ENCODE results near the gene NAXE.

The NAXE gene

DNA sequence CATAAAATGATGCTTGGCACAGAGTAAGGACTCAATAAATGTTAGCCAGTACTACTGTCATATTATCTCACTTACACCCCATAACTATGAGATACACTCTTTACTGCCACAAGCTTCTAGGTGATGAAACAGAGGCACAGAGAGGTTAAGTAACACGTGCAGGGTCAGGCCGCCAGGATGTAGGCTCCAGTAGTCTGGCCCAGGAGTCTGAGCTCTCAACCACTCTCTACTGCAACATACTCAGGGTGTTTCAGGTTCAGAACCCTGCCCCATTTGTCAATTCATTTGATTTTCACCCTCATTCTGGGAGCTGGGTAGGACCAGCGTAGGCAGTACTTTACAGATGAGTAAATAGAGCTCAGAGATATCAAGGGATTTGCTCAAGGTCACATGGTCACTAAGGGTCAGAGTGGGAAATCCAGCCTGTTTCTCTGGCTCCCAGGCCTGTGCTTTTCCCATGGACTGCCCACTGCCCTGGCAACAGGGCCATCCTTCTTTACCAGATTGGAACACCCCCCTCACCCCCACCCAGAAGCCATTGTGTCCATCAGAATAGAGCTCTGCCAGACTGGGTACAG lies 40.4 kb upstream of the NAXE start (continued):
- TF ChIP-seq, protein P1, sequence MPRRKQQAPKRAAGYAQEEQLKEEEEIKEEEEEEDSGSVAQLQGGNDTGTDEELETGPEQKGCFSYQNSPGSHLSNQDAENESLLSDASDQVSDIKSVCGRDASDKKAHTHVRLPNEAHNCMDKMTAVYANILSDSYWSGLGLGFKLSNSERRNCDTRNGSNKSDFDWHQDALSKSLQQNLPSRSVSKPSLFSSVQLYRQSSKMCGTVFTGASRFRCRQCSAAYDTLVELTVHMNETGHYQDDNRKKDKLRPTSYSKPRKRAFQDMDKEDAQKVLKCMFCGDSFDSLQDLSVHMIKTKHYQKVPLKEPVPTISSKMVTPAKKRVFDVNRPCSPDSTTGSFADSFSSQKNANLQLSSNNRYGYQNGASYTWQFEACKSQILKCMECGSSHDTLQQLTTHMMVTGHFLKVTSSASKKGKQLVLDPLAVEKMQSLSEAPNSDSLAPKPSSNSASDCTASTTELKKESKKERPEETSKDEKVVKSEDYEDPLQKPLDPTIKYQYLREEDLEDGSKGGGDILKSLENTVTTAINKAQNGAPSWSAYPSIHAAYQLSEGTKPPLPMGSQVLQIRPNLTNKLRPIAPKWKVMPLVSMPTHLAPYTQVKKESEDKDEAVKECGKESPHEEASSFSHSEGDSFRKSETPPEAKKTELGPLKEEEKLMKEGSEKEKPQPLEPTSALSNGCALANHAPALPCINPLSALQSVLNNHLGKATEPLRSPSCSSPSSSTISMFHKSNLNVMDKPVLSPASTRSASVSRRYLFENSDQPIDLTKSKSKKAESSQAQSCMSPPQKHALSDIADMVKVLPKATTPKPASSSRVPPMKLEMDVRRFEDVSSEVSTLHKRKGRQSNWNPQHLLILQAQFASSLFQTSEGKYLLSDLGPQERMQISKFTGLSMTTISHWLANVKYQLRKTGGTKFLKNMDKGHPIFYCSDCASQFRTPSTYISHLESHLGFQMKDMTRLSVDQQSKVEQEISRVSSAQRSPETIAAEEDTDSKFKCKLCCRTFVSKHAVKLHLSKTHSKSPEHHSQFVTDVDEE (CRISPR knock-in tag; IDR thresholded peaks at IDR 0.05): no peak
- TF ChIP-seq BACH2 (CRISPR knock-in tag; IDR thresholded peaks at IDR 0.05; ENCODE audit: borderline replicate concordance) (no peak), TOX (CRISPR knock-in tag; IDR thresholded peaks at IDR 0.05; ENCODE audit: borderline replicate concordance) (no peak), ZFP3 (CRISPR knock-in tag; IDR thresholded peaks at IDR 0.05) (no peak)
- TF ChIP-seq, protein P2, sequence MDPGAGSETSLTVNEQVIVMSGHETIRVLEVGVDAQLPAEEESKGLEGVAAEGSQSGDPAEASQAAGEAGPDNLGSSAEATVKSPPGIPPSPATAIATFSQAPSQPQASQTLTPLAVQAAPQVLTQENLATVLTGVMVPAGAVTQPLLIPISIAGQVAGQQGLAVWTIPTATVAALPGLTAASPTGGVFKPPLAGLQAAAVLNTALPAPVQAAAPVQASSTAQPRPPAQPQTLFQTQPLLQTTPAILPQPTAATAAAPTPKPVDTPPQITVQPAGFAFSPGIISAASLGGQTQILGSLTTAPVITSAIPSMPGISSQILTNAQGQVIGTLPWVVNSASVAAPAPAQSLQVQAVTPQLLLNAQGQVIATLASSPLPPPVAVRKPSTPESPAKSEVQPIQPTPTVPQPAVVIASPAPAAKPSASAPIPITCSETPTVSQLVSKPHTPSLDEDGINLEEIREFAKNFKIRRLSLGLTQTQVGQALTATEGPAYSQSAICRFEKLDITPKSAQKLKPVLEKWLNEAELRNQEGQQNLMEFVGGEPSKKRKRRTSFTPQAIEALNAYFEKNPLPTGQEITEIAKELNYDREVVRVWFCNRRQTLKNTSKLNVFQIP (CRISPR knock-in tag; IDR thresholded peaks at IDR 0.05; ENCODE audit: borderline replicate concordance, low read depth): no peak
- TF ChIP-seq, protein P3, sequence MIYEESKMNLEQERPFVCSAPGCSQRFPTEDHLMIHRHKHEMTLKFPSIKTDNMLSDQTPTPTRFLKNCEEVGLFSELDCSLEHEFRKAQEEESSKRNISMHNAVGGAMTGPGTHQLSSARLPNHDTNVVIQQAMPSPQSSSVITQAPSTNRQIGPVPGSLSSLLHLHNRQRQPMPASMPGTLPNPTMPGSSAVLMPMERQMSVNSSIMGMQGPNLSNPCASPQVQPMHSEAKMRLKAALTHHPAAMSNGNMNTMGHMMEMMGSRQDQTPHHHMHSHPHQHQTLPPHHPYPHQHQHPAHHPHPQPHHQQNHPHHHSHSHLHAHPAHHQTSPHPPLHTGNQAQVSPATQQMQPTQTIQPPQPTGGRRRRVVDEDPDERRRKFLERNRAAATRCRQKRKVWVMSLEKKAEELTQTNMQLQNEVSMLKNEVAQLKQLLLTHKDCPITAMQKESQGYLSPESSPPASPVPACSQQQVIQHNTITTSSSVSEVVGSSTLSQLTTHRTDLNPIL (CRISPR knock-in tag; IDR thresholded peaks at IDR 0.05; ENCODE audit: low read depth): no peak

DNA sequence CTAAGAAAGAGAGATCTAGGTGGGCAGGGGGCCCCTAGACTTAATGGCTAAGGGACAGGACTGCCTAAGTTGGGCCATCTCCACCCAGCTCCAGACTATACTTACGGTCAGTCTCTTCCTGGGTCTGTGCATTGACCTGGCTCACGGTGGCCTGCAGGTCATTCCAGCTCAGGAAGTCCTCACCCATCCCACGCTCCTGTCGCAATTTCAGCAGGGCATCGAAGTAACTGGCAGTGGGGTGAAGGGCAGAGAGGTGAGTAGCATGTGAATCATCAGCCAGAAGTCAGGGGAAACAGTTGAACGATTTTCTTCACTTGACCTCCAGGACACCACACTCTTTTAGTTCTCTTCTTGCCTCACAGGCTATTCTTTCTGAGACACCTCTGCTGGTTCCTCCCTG lies 39.7 kb upstream of the NAXE start:
- ATAC-seq: no peak; the same call in 2 of the 3 replicates
- TF ChIP-seq ESRRG (CRISPR knock-in tag; IDR thresholded peaks at IDR 0.05): no peak
- TF ChIP-seq, protein P1 (CRISPR knock-in tag; IDR thresholded peaks at IDR 0.05): no peak
- TF ChIP-seq, protein P4, sequence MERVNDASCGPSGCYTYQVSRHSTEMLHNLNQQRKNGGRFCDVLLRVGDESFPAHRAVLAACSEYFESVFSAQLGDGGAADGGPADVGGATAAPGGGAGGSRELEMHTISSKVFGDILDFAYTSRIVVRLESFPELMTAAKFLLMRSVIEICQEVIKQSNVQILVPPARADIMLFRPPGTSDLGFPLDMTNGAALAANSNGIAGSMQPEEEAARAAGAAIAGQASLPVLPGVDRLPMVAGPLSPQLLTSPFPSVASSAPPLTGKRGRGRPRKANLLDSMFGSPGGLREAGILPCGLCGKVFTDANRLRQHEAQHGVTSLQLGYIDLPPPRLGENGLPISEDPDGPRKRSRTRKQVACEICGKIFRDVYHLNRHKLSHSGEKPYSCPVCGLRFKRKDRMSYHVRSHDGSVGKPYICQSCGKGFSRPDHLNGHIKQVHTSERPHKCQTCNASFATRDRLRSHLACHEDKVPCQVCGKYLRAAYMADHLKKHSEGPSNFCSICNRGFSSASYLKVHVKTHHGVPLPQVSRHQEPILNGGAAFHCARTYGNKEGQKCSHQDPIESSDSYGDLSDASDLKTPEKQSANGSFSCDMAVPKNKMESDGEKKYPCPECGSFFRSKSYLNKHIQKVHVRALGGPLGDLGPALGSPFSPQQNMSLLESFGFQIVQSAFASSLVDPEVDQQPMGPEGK (CRISPR knock-in tag; IDR thresholded peaks at IDR 0.05; ENCODE audit: borderline replicate concordance): no peak
- no peak for TF ChIP-seq OSR1 (CRISPR knock-in tag; IDR thresholded peaks at IDR 0.05)
- TF ChIP-seq TCF4 (CRISPR knock-in tag; IDR thresholded peaks at IDR 0.05; ENCODE audit: borderline replicate concordance): no peak
- no peak for TF ChIP-seq ZC3H10 (CRISPR knock-in tag; IDR thresholded peaks at IDR 0.05)
- no peak for TF ChIP-seq ZFP30 (CRISPR knock-in tag; IDR thresholded peaks at IDR 0.05)

DNA sequence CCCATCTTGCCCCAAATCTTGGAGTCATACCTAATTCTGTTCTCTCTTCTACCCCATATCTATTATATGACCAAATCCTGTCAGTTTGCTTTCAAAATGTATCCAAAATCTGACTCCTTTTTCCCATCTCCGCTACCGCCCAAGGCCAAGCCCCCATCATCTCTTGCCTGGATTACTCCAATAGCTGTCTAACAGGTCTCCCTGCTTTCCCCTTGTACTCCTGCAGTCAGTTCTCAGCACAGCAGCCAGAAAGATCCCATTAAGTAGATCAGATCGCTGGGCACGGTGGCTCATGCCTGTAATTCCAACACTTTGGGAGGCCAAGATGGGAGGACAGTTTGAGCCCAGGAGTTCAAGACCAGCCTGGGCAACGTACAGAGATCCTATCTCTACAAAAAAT lies 39.1 kb upstream of the NAXE start:
- no peak for ATAC-seq
- no peak for TF ChIP-seq RARB (CRISPR knock-in tag; IDR thresholded peaks at IDR 0.05)
- TF ChIP-seq ZFP30 (CRISPR knock-in tag; IDR thresholded peaks at IDR 0.05): no peak
- TF ChIP-seq ESRRG (CRISPR knock-in tag; IDR thresholded peaks at IDR 0.05): no peak
- TF ChIP-seq ZNF565 (CRISPR knock-in tag; conservative IDR thresholded peaks at IDR 0.05; ENCODE audit: low read depth): no peak
- TF ChIP-seq GLIS3 (CRISPR knock-in tag; IDR thresholded peaks at IDR 0.05): no peak
- TF ChIP-seq, protein P4 (CRISPR knock-in tag; IDR thresholded peaks at IDR 0.05; ENCODE audit: borderline replicate concordance): no peak
- TF ChIP-seq, protein P5, sequence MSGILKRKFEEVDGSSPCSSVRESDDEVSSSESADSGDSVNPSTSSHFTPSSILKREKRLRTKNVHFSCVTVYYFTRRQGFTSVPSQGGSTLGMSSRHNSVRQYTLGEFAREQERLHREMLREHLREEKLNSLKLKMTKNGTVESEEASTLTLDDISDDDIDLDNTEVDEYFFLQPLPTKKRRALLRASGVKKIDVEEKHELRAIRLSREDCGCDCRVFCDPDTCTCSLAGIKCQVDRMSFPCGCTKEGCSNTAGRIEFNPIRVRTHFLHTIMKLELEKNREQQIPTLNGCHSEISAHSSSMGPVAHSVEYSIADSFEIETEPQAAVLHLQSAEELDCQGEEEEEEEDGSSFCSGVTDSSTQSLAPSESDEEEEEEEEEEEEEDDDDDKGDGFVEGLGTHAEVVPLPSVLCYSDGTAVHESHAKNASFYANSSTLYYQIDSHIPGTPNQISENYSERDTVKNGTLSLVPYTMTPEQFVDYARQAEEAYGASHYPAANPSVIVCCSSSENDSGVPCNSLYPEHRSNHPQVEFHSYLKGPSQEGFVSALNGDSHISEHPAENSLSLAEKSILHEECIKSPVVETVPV (CRISPR knock-in tag; IDR thresholded peaks at IDR 0.05): no peak
- no peak for TF ChIP-seq ARNTL (CRISPR knock-in tag; IDR thresholded peaks at IDR 0.05; ENCODE audit: borderline replicate concordance, low read depth)
- no peak for TF ChIP-seq PPARA (CRISPR knock-in tag; IDR thresholded peaks at IDR 0.05; ENCODE audit: borderline replicate concordance)
- no peak for TF ChIP-seq OSR1 (CRISPR knock-in tag; IDR thresholded peaks at IDR 0.05)
- no peak for TF ChIP-seq ZC3H10 (CRISPR knock-in tag; IDR thresholded peaks at IDR 0.05)
- no peak for TF ChIP-seq TOX (CRISPR knock-in tag; IDR thresholded peaks at IDR 0.05; ENCODE audit: borderline replicate concordance)
- TF ChIP-seq ZFP3 (CRISPR knock-in tag; IDR thresholded peaks at IDR 0.05): no peak
- no peak for TF ChIP-seq ZNF70 (CRISPR knock-in tag; IDR thresholded peaks at IDR 0.05)
- TF ChIP-seq, protein P2 (CRISPR knock-in tag; IDR thresholded peaks at IDR 0.05; ENCODE audit: borderline replicate concordance, low read depth): no peak

All from SK-N-SH treated with all-trans-retinoic acid at 6 μM for 48 hours (cell line).